ENCODE measurements around the gene EXOC2. TPM values are rescaled to one million over a fixed set of nuclear protein-coding genes. Genes with fewer than 3 reads are reported as not detected.

The EXOC2 gene
- total RNA-seq, 1 donor from 2014 or later: 30.1 TPM

- no peak overlapping the region for H3K27ac Mint-ChIP-seq (ENCODE audit: unreplicated experiment)
- peaks cover 10% of the 10 kb centered on the region for H3K27me3 Mint-ChIP-seq (ENCODE audit: unreplicated experiment)
- no peaks in the 10 kb centered on the region for H3K36me3 Mint-ChIP-seq (ENCODE audit: unreplicated experiment)
- TF ChIP-seq CTCF (IDR thresholded peaks at IDR 0.05): no peak
- H3K4me3 Mint-ChIP-seq (ENCODE audit: unreplicated experiment): no peak overlapping the region
- peaks cover 4% of the 10 kb centered on the region for H3K9me3 Mint-ChIP-seq (ENCODE audit: unreplicated experiment)
- DNase-seq (ENCODE audit: extremely low spot score, unreplicated experiment): no peak
- H3K4me1 Mint-ChIP-seq (ENCODE audit: unreplicated experiment): no peaks in the 10 kb centered on the region
Measured at GRCh38 chr6:449486-450419, 243.2 kb downstream of the EXOC2 start.

GRCh38 chr6:449057-449430 lies 243.9 kb downstream of the EXOC2 start:
- peaks cover 6% of the 10 kb centered on the region for H3K27me3 Mint-ChIP-seq (ENCODE audit: unreplicated experiment)
- no peak overlapping the region for H3K27ac Mint-ChIP-seq (ENCODE audit: unreplicated experiment)
- H3K9me3 Mint-ChIP-seq (ENCODE audit: unreplicated experiment): peaks cover 4% of the 10 kb centered on the region
- DNase-seq (ENCODE audit: extremely low spot score, unreplicated experiment): no peak
- no peak for TF ChIP-seq CTCF (IDR thresholded peaks at IDR 0.05)
- no peak overlapping the region for H3K4me3 Mint-ChIP-seq (ENCODE audit: unreplicated experiment)
- H3K4me1 Mint-ChIP-seq (ENCODE audit: unreplicated experiment): no peaks in the 10 kb centered on the region
- no peaks in the 10 kb centered on the region for H3K36me3 Mint-ChIP-seq (ENCODE audit: unreplicated experiment)

- DNase-seq (ENCODE audit: extremely low spot score, unreplicated experiment): no peak
- no peak overlapping the region for H3K4me3 Mint-ChIP-seq (ENCODE audit: unreplicated experiment)
- peaks cover 4% of the 10 kb centered on the region for H3K9me3 Mint-ChIP-seq (ENCODE audit: unreplicated experiment)
- no peak for TF ChIP-seq CTCF (IDR thresholded peaks at IDR 0.05)
- peaks cover 6% of the 10 kb centered on the region for H3K27me3 Mint-ChIP-seq (ENCODE audit: unreplicated experiment)
- no peaks in the 10 kb centered on the region for H3K4me1 Mint-ChIP-seq (ENCODE audit: unreplicated experiment)
- H3K27ac Mint-ChIP-seq (ENCODE audit: unreplicated experiment): no peak overlapping the region
- H3K36me3 Mint-ChIP-seq (ENCODE audit: unreplicated experiment): no peaks in the 10 kb centered on the region
Measured at GRCh38 chr6:448296-449056, 244.5 kb downstream of the EXOC2 start.

- no peak for TF ChIP-seq CTCF (IDR thresholded peaks at IDR 0.05)
- Mint-ChIP-seq H3K9me3 (ENCODE audit: unreplicated experiment) (peaks cover 4% of the 10 kb centered on the region), H3K36me3 (ENCODE audit: unreplicated experiment) (no peaks in the 10 kb centered on the region)
Measured at GRCh38 chr6:447381-448165, 245.4 kb downstream of the EXOC2 start.

More at GRCh38 chr6:447381-448165, 245.4 kb downstream of the EXOC2 start:
- Mint-ChIP-seq H3K4me1 (ENCODE audit: unreplicated experiment) (no peaks in the 10 kb centered on the region), H3K4me3 (ENCODE audit: unreplicated experiment) (no peak overlapping the region), H3K27me3 (ENCODE audit: unreplicated experiment) (peaks cover 6% of the 10 kb centered on the region), H3K27ac (ENCODE audit: unreplicated experiment) (no peak overlapping the region)
- no peak for DNase-seq (ENCODE audit: extremely low spot score, unreplicated experiment)

Data from osteocyte (in vitro differentiated cells).